WTC11 (cell line): Measurements from ENCODE around the gene DRAXIN.

Experiments
- ELF4 ChIP-seq: sonication (generic); formaldehyde crosslinking; IDR thresholded peaks from 2 replicates; pipeline ENCODE4 v1.8.1; 2022; ENCODE audit warnings: low read depth, mild to moderate bottlenecking, moderate library complexity, missing genetic modification reagents
- JUN ChIP-seq: sonication (generic); formaldehyde crosslinking; IDR thresholded peaks from 2 replicates; pipeline ENCODE4 v1.8.0; 2023; ENCODE audit warnings: mild to moderate bottlenecking, missing genetic modification reagents
- TEAD1 ChIP-seq: sonication (generic); formaldehyde crosslinking; IDR thresholded peaks from 2 replicates; pipeline ENCODE4 v1.8.0; 2022; ENCODE audit warnings: mild to moderate bottlenecking, missing genetic modification reagents
- ZBTB21 ChIP-seq: sonication (generic); formaldehyde crosslinking; IDR thresholded peaks from 2 replicates; pipeline ENCODE4 v1.8.1; 2023; ENCODE audit warnings: mild to moderate bottlenecking, missing genetic modification reagents, borderline replicate concordance
- ZNF121 ChIP-seq: sonication (generic); formaldehyde crosslinking; IDR thresholded peaks from 2 replicates; pipeline ENCODE4 v1.8.0; 2023; ENCODE audit warnings: missing genetic modification reagents
- ZNF396 ChIP-seq: fragments of 250-450 bp; sonication (Bioruptor Pico); IDR thresholded peaks from 2 replicates; pipeline ENCODE4 v1.8.0; 2021; ENCODE audit warnings: mild to moderate bottlenecking, moderate library complexity, borderline replicate concordance
- ZNF416 ChIP-seq: fragments of 250-450 bp; sonication (Bioruptor Pico); IDR thresholded peaks from 2 replicates; pipeline ENCODE4 v1.9.0; 2021; ENCODE audit warnings: mild to moderate bottlenecking, inconsistent platforms
- TF ChIP-seq, protein P1 (sequence below): fragments of 200-600 bp; IDR thresholded peaks from 2 replicates; pipeline ENCODE4 v1.8.0; 2022; ENCODE audit warnings: antibody characterized with exemption
- TF ChIP-seq, protein P2 (sequence below): fragments of 250-450 bp; sonication (Bioruptor Pico); conservative IDR thresholded peaks from 2 replicates; pipeline ENCODE4 v1.9.0; 2021; ENCODE audit warnings: mild to moderate bottlenecking
- TF ChIP-seq, protein P3 (sequence below): sonication (generic); formaldehyde crosslinking; IDR thresholded peaks from 2 replicates; pipeline ENCODE4 v1.8.1; 2022; ENCODE audit warnings: low read depth, mild to moderate bottlenecking, moderate library complexity, missing genetic modification reagents, borderline replicate concordance
- TF ChIP-seq, protein P4 (sequence below): sonication (generic); formaldehyde crosslinking; IDR thresholded peaks from 2 replicates; pipeline ENCODE4 v1.8.1; 2023; ENCODE audit warnings: mild to moderate bottlenecking, missing genetic modification reagents, moderate library complexity

DNA sequence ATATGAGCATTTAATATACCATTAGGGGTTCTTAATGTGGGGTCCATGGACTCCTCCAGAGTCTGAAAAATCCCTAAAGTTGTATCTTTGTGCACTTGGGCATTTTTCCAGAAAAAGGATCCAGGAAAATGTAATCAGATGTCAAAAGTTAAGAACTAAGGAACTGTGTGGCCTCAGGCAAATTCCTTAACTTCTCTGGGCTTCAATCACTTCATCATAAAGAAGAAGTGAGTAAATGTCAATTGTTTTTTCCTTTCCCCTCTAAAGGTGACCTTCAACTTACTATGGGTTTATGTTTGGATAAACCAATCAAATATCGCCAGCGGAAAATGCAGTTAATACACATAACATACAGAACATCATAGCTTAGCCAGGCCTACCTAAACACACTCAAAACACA, 13.1 kb upstream of the DRAXIN start:
- TF ChIP-seq ZBTB21, result no peak
- no peak for TF ChIP-seq ZNF416 (CRISPR knock-in tag)
- TF ChIP-seq, protein P1, sequence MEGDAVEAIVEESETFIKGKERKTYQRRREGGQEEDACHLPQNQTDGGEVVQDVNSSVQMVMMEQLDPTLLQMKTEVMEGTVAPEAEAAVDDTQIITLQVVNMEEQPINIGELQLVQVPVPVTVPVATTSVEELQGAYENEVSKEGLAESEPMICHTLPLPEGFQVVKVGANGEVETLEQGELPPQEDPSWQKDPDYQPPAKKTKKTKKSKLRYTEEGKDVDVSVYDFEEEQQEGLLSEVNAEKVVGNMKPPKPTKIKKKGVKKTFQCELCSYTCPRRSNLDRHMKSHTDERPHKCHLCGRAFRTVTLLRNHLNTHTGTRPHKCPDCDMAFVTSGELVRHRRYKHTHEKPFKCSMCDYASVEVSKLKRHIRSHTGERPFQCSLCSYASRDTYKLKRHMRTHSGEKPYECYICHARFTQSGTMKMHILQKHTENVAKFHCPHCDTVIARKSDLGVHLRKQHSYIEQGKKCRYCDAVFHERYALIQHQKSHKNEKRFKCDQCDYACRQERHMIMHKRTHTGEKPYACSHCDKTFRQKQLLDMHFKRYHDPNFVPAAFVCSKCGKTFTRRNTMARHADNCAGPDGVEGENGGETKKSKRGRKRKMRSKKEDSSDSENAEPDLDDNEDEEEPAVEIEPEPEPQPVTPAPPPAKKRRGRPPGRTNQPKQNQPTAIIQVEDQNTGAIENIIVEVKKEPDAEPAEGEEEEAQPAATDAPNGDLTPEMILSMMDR, result no peak
- TF ChIP-seq, protein P2, sequence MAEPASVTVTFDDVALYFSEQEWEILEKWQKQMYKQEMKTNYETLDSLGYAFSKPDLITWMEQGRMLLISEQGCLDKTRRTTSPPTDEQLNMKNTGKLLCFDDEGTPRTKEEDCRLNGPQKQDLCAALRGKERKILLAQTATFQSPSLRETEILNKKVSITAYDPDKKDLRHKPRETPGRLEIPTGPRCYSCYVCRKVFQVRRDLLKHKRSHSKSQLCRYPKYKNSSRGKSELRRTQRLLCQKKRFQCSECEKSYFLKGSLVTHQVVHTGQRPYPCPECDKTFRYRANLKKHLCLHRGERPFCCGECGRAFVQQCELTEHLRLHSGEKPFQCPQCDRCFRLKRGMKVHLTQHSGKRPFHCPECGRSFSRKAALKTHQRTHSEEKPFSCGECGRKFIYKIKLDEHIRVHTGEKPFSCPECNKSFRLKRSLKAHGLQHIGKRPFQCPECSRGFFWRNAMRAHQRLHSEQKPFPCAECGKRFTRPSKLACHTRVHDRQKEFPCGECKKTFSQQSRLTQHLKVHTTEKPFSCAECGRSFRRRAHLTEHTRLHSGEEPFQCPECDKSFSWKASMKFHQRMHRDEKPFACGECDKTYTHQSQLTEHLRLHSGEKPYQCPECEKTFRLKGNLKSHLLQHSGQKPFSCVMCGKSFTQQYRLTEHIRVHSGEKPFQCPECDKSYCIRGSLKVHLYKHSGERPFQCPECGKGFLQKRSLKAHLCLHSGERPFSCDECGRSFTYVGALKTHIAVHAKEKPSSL (CRISPR knock-in tag), result no peak
- no peak for TF ChIP-seq ELF4 (CRISPR knock-in tag)
- no peak for TF ChIP-seq ZNF396 (CRISPR knock-in tag)
- TF ChIP-seq, protein P3, sequence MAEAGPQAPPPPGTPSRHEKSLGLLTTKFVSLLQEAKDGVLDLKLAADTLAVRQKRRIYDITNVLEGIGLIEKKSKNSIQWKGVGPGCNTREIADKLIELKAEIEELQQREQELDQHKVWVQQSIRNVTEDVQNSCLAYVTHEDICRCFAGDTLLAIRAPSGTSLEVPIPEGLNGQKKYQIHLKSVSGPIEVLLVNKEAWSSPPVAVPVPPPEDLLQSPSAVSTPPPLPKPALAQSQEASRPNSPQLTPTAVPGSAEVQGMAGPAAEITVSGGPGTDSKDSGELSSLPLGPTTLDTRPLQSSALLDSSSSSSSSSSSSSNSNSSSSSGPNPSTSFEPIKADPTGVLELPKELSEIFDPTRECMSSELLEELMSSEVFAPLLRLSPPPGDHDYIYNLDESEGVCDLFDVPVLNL, result no peak
- TF ChIP-seq, protein P4, sequence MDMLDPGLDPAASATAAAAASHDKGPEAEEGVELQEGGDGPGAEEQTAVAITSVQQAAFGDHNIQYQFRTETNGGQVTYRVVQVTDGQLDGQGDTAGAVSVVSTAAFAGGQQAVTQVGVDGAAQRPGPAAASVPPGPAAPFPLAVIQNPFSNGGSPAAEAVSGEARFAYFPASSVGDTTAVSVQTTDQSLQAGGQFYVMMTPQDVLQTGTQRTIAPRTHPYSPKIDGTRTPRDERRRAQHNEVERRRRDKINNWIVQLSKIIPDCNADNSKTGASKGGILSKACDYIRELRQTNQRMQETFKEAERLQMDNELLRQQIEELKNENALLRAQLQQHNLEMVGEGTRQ, result no peak
- TF ChIP-seq JUN, result no peak
- no peak for TF ChIP-seq ZNF121 (CRISPR knock-in tag)
- TF ChIP-seq TEAD1 (CRISPR knock-in tag), result no peak
